DMS153 treated with DMSO at 0.1 percent for 48 hours (cell line): ENCODE measurements around the gene TMPRSS6.

ENCODE experiments used
- DNase-seq: peaks from one replicate; lab custom pipeline; 2025; ENCODE audit not compliant: unreplicated experiment; lab: John Stamatoyannopoulos, UW

Gene TMPRSS6

GRCh38 chr22:37140686-37141323 is 31.3 kb upstream of the TMPRSS6 start:
- DNase-seq: no peak

DNA sequence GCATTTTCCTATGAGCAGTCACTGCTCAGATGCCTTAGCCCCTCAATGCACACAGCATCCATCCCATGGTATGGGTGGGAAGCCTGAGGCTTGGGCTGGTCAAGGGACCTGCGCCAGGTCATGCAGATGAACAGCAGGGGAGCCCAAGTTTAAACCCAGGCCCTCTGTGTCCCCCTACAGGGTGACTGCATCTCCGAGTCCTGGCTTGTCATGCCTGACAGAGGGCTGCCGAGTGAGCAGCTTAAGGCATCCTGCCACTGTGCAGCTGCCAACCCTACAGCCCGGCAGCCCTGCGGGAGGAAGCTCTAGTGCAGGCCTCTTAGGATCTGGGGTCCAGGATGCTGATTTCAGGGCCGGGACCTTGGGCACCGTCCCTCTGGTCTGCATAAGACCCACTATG is 30.2 kb upstream of the TMPRSS6 start:
- no peak for DNase-seq

DNA sequence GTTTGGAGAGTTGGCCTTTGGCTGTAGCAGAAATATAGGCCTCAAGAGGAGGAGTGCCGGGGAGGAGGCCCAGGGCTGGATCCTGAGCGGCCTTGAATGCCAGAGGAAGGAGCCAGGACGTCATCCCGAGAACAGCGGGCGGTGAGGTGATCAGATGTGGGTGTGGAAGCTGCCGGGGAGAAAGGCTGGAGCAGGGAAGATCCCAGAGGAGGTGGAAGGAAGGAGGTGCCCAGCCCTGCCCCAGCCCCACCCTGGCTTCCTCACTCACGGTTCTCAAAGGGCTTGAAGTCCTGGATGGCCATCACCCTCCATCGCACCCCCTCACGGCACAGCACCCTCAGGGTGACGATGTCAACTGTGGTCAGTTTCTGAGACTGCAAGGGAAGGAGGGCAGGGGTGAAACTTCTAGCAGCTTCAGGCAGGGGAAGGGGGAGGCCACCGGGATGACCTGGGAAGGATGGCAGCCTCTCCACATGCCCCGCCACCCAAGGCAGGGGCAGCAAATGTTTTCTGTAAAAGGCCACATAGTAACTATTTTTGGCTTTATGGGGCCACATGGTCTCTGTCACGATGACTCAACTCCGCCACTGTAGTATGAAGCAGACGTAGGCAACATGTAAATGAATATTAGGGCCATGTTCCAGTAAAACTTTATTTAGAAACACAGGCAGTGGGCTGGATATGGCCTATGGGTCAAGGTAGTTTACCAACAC is 29.5 kb upstream of the TMPRSS6 start:
- no peak for DNase-seq

- no peak for DNase-seq
These were observed 28.6 kb upstream of the TMPRSS6 start for GRCh38 chr22:37137903-37138665.

- no peak for DNase-seq
These were observed 27.6 kb upstream of the TMPRSS6 start for GRCh38 chr22:37137131-37137530.

GRCh38 chr22:37135023-37135422 is 25.5 kb upstream of the TMPRSS6 start:
- no peak for DNase-seq

DNA sequence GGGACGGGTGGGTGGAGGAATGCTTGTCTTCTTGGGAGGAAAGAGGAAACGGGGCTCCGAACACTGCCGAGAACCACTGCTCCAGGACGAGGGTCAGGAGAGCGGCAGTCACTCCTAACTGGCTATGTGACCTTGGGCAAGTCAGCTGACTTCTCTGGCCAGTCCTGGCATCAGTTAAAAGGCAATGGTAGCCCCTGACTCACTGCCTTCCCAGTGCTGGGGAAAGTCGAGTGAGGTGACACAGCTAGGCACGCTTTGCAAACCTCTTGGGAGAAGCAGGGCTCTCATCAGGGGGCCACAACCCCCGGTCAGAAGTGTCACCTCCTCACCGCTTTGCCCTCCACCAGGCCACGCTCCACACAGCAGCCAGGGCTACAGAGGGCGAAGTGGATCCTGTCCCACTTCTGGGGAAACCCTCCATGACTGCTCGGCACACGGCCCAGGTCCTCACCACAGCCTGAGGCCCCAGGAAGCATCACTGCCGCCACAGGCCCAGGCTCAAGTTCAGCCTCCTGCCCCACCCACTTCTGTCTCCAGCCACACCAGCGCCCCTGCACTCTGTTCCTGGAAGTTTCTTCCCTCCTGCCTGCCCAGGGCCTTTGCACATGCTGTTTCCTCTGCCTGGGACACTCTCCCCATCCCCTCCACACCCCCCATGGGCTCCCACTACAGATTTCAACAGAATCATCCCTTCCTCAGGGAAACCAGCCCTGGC is 23.9 kb upstream of the TMPRSS6 start:
- DNase-seq: no peak

DNA sequence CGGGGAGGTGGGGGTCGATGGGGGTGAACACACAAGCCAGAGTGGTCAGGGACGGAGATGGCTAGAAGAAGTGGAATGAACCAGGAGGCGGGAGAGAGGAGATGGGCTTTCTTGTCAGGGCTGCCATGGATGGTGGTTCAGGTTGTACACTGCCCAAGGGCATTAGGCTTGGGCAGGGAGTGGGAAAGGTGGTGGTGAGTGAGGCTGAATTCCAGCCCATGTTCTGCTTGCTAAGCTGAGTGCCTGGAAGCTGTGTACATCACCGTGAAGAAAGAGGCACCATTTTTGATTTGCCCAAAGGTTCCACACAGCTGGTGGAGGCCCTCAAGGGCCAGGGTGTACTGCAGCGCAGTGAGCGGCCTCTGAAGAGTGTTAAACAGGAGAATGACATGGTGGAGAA is 23.3 kb upstream of the TMPRSS6 start:
- no peak for DNase-seq

GRCh38 chr22:37129866-37130441 is 20.4 kb upstream of the TMPRSS6 start:
- no peak for DNase-seq

DNA sequence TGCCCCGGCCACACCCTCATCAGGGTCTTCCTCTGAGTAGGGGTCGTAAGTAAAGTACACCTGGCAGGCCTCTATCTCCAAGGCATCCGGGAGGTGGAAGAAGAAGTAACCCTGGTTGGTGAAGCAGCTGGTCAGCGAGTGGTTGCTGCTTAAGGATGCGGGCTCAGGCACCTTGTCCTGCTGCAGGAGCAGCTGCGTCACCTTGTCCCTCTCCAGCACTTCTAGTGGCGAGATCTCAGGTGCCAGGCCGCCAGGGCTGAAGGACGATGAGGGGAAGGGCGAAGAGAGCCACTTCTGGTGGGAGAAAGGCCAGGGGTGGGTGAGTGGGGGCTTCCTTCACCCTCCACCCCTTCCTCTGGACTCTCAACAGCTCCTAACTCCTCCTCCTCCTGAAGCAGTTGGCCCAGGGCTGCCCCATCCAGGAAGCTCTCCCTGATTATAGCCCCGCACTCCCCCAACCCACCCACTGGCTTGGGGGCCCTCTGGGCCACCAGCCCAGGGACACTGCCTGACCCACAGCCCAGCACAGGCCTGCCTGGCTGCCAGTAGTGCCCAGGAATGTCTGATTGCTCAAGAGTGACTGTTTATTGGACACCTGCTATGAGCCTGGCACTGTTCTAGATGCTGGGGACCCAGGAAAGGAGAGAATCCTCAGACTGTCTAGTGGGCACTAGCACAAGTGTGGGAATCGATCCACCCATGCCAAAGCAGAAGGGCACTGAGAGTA is 19.2 kb upstream of the TMPRSS6 start:
- no peak for DNase-seq

GRCh38 chr22:37127350-37127878 is 17.9 kb upstream of the TMPRSS6 start:
- DNase-seq: no peak

- DNase-seq: no peak
These were observed 17.4 kb upstream of the TMPRSS6 start for GRCh38 chr22:37126882-37127281.

DNA sequence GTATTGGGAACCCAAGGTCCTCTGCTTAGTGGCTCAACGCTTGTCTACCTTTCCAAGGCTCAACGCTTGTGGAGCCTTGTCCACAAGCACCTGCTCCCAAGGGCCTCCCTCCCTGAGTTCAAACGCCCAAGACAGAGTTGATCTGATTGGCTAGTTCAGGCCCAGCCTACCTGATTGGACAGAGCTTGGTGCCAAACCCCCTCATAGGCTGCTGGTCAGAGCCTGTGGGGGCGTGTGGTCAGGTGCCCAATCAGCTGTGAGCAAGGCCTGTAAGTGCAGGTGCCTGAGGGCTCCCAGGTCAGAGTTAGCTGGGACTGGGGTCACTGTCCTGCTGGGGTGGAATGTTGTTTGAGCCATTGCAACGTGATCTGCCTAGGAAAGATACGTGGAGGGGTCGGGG is 16.9 kb upstream of the TMPRSS6 start:
- no peak for DNase-seq

DNA sequence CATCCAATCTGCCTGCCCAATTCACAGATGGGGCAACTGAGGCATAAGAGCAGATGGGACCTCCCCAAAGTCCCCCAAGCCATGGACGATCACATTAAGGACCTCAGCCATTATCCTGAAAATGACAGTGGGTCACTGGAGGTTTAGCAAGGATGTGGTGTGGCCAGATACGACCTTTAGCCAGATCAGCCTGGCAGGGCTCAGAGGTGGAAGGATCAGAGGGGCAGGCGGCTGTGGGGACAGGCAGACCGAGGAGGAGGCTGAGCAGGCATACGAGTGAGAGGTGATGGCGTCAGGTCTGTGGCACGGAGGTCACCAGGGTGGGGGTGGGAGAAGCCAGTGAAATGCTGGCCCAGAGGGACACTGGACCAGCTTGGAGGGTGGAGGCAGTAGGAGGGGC is 14.1 kb upstream of the TMPRSS6 start:
- no peak for DNase-seq

DNA sequence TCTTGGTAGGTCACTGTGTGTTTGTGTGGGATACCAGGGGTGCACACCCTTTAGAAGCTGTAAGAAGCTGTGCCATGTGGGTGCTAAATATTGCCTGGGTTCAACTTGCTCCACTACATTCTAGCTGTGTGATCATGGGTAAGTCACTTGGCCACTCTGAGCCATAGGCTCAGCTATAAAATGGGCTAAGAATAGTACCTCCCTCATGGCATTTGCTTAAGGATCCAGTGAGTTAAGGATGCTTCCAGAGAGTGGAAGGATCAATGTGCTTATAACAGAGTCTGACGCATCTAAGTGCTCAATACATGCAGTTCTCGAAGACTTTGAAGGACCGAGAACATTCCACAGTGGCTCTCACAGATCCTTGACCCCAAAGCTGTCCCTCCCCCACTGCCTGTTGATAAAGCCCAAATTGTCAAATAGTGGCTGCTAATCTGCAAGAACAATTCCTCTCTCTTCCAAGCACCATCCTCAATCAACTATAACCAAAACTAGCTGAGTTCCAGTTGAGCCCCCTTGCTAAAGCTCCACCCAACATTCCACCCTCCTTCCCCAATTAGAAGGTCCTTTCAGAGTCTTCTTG is 13.2 kb upstream of the TMPRSS6 start:
- no peak for DNase-seq

- peak; percentile 57 for DNase-seq
These were observed 12.5 kb upstream of the TMPRSS6 start for GRCh38 chr22:37121887-37122591.

DNA sequence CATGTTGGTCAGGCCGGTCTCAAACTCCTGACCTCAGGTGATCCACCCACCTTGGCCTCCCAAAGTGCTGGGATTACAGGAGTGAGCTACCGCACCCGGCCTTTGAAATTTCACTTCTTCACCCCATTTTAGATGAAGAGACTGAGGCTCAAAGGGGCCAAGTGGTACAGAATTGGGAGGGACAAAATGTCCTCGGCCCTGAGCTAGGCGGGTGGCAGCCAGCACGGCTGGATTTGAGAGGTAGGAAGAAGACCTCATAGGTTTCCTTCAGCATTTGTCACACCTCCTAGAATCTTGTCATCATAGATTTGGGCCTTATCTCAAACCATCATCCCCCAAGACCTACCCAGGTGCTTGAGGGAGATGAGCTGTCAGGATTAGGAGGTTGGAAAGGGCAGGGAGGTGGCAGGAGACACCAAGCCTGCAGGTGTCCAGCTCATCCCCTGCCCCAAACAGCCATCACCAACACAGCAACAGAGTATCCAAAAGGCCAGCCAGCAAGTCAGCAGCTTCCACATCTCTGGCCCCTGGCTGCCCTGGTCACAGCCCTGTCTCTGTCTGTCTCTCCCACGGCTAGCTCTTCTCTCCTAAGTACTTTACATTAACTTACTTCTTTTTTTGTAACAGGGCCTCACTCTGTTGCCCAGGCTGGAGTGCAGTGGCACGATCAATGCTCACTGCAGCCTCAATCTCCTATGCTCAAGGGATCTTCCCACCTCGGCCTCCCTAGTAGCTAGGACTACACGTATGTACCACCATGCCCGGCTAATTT is 11.2 kb upstream of the TMPRSS6 start:
- DNase-seq: no peak

GRCh38 chr22:37119872-37120271 is 10.4 kb upstream of the TMPRSS6 start:
- DNase-seq: no peak

- DNase-seq: no peak
These were observed 8.6 kb upstream of the TMPRSS6 start for GRCh38 chr22:37118083-37118482.
